SK-N-SH (cell line): ENCODE measurements around the gene ANKFN1. TPM values are rescaled to one million over a fixed set of nuclear protein-coding genes. Genes with fewer than 3 reads are reported as not detected.

ENCODE experiments used
- CTCF ChIA-PET: fragments of 300-600, 350-600 bp; formaldehyde crosslinking; extraction: SDS; loops from one replicate; lab custom pipeline; 2021; lab: Yijun Ruan, JAX
- POLR2A ChIA-PET: fragments of 350-600 bp; sonication (Branson Sonifier 250); formaldehyde crosslinking; extraction: SDS; loops from one replicate; lab custom pipeline; 2020; ENCODE audit warnings: antibody characterized with exemption, inconsistent platforms; lab: Yijun Ruan, JAX
- DNase-seq: peaks from one replicate; pipeline ENCODE4 v3.0.0; 2012
- H2AFZ ChIP-seq: fragments of 200-600 bp; sonication (generic); 2 replicates; pipeline ENCODE4 v1.8.1; 2016; ENCODE audit warnings: antibody characterized with exemption, mild to moderate bottlenecking, low read depth
- H3F3A ChIP-seq: fragments of 200-600 bp; sonication (generic); replicated peaks from 2 replicates; pipeline ENCODE3; 2016; ENCODE audit warnings: antibody characterized with exemption, mild to moderate bottlenecking; ENCODE audit not compliant: insufficient read depth
- H3K27ac ChIP-seq, 2 experiments: fragments of 200-500 bp in 1 of 2; fragments of 200-600 bp in 1 of 2; sonication (Bioruptor generic) in 1 of 2; sonication (generic), shearing (Covaris generic) in 1 of 2; 2 replicates each; pipeline versions ENCODE4 v1.5.1 to v1.6.1; 2014 to 2016; ENCODE audit warnings: low read depth in 2 of 2, inconsistent platforms in 1 of 2, low read length in 1 of 2, mild to moderate bottlenecking in 1 of 2, mixed read lengths in 1 of 2
- H3K27me3 ChIP-seq: fragments of 200-600 bp; sonication (generic), shearing (Covaris generic); 2 replicates; pipeline ENCODE4 v1.6.1; 2016; ENCODE audit warnings: mixed run types; ENCODE audit not compliant: insufficient read depth
- H3K36me3 ChIP-seq, 2 experiments: fragments of 200-500 bp in 1 of 2; fragments of 200-600 bp in 1 of 2; sonication (Bioruptor generic) in 1 of 2; sonication (generic) in 1 of 2; replicated peaks in 1 of 2; 2 replicates each; pipeline versions ENCODE3 to v1.5.1; 2014 to 2016; ENCODE audit warnings: low read length in 1 of 2, mild to moderate bottlenecking in 1 of 2; ENCODE audit not compliant: insufficient read depth in 2 of 2, control insufficient read depth in 1 of 2
- H3K4me1 ChIP-seq, 2 experiments: fragments of 200-500 bp in 1 of 2; fragments of 200-600 bp in 1 of 2; sonication (Bioruptor generic) in 1 of 2; sonication (generic), shearing (Covaris generic) in 1 of 2; 2 replicates each; pipeline versions ENCODE4 v1.5.1 to v1.6.1; 2014 to 2016; ENCODE audit warnings: low read depth in 1 of 2, low read length in 1 of 2, mixed run types in 1 of 2; ENCODE audit not compliant: insufficient read depth in 2 of 2, control insufficient read depth in 1 of 2
- H3K4me2 ChIP-seq: fragments of 200-600 bp; sonication (generic), shearing (Covaris generic); 2 replicates; pipeline ENCODE4 v1.6.1; 2017; ENCODE audit warnings: mixed run types
- H3K4me3 ChIP-seq, 2 experiments: fragments of 200-500 bp in 1 of 2; fragments of 200-600 bp in 1 of 2; sonication (Bioruptor generic) in 1 of 2; sonication (generic), shearing (Covaris generic) in 1 of 2; 2 replicates each; pipeline versions ENCODE4 v1.5.1 to v1.8.1; 2014 to 2016; ENCODE audit warnings: low read depth in 2 of 2, inconsistent platforms in 1 of 2, low read length in 1 of 2, mild to moderate bottlenecking in 1 of 2, mixed read lengths in 1 of 2, moderate library complexity in 1 of 2
- H3K79me2 ChIP-seq: fragments of 200-600 bp; sonication (generic); 2 replicates; pipeline ENCODE4 v1.8.1; 2017; ENCODE audit warnings: mild to moderate bottlenecking; ENCODE audit not compliant: insufficient read depth
- H3K9ac ChIP-seq: fragments of 200-600 bp; sonication (generic); 2 replicates; pipeline ENCODE4 v1.6.1; 2017; ENCODE audit warnings: mixed run types
- H3K9me2 ChIP-seq: fragments of 200-600 bp; sonication (generic); 2 replicates; pipeline ENCODE4 v1.6.1; 2017; ENCODE audit warnings: mixed run types
- H3K9me3 ChIP-seq: fragments of 200-600 bp; sonication (generic); 2 replicates; pipeline ENCODE4 v1.6.1; 2017; ENCODE audit warnings: mixed run types, mild to moderate bottlenecking, moderate library complexity
- H4K20me1 ChIP-seq: fragments of 200-600 bp; sonication (generic); 2 replicates; pipeline ENCODE4 v1.6.1; 2017; ENCODE audit warnings: mild to moderate bottlenecking, mixed run types; ENCODE audit not compliant: insufficient read depth
- CHD2 ChIP-seq: fragments of 150-350 bp; IDR thresholded peaks from 2 replicates; pipeline ENCODE4 v1.6.1; 2018; ENCODE audit warnings: low read length; ENCODE audit not compliant: partially characterized antibody
- EP300 ChIP-seq, 2 experiments: IDR thresholded peaks; 2 replicates each; pipeline versions ENCODE4 v1.4.0 to v1.6.1; 2012; ENCODE audit warnings: borderline replicate concordance in 1 of 2, low read depth in 1 of 2, low read length in 1 of 2
- EZH2phosphoT487 ChIP-seq: fragments of 200-600 bp; sonication (generic); IDR thresholded peaks from 2 replicates; pipeline ENCODE4 v1.6.1; 2017; ENCODE audit warnings: low read depth, mixed run types, mild to moderate bottlenecking, antibody characterized with exemption, moderate library complexity, borderline replicate concordance
- FOSL2 ChIP-seq: IDR thresholded peaks from 2 replicates; pipeline ENCODE4 v1.4.0; 2012; ENCODE audit warnings: low read depth, mild to moderate bottlenecking, moderate library complexity, borderline replicate concordance
- FOXJ3 ChIP-seq: sonication (generic); formaldehyde crosslinking; IDR thresholded peaks from 2 replicates; pipeline ENCODE4 v1.5.1; 2020; ENCODE audit warnings: mild to moderate bottlenecking, missing genetic modification reagents
- MXI1 ChIP-seq: IDR thresholded peaks from 2 replicates; pipeline ENCODE4 v1.6.1; 2012; ENCODE audit warnings: mild to moderate bottlenecking, low read depth, low read length, improper control_type of control experiment
- NFIC ChIP-seq: IDR thresholded peaks from 2 replicates; pipeline ENCODE4 v1.4.0; 2012; ENCODE audit warnings: borderline replicate concordance
- PBX3 ChIP-seq: IDR thresholded peaks from 2 replicates; pipeline ENCODE4; 2012
- POLR2AphosphoS5 ChIP-seq: IDR thresholded peaks from 2 replicates; pipeline ENCODE4 v1.6.1; 2012; ENCODE audit warnings: low read depth, low read length
- RAD21 ChIP-seq: IDR thresholded peaks from 2 replicates; pipeline ENCODE4 v1.6.1; 2012; ENCODE audit warnings: mild to moderate bottlenecking, low read length
- REST ChIP-seq: IDR thresholded peaks from 2 replicates; pipeline ENCODE4 v1.6.1; 2012; ENCODE audit warnings: mild to moderate bottlenecking, low read depth, low read length, moderate library complexity
- SIN3A ChIP-seq: IDR thresholded peaks from 2 replicates; pipeline ENCODE4 v1.6.1; 2012; ENCODE audit warnings: low read depth, mild to moderate bottlenecking, low read length, moderate library complexity, borderline replicate concordance
- SMC3 ChIP-seq: IDR thresholded peaks from 2 replicates; pipeline ENCODE4 v1.6.1; 2012; ENCODE audit warnings: low read depth, low read length, improper control_type of control experiment
- TAF1 ChIP-seq: IDR thresholded peaks from 2 replicates; pipeline ENCODE4 v1.6.1; 2012; ENCODE audit warnings: low read depth, mild to moderate bottlenecking, low read length, moderate library complexity, borderline replicate concordance
- YY1 ChIP-seq: IDR thresholded peaks from 2 replicates; pipeline ENCODE4 v1.4.0; 2012; ENCODE audit warnings: low read depth, mild to moderate bottlenecking
- ZBTB33 ChIP-seq: IDR thresholded peaks from 2 replicates; pipeline ENCODE4 v1.4.0; 2012; ENCODE audit warnings: low read depth, borderline replicate concordance
- WGBS: methylation state at CpG from one replicate; pipeline ENCODE4 v1.1.6; 2017; ENCODE audit warnings: low lambda C conversion rate; 5-methylcytosine and 5-hydroxymethylcytosine counted together
- polyA plus RNA-seq, 3 experiments: library from polyadenylated mRNA; depleted of rRNA; stranded (reverse); fragments of >200 nt; gene quantifications; 2 replicates each; pipeline ENCODE4 v1.2.3, GENCODE V29; 2012
- TF ChIP-seq, protein P1 (sequence below): fragments of 150-350 bp; IDR thresholded peaks from 2 replicates; pipeline ENCODE4 v1.6.1; 2017; ENCODE audit warnings: antibody characterized with exemption, low read length, low read depth, borderline replicate concordance

ANKFN1 gene
- polyA plus RNA-seq, 1 of the 3 experiments (the other 2 are of a cell fraction) = 0.07 TPM

- no peak for TF ChIP-seq CHD2
- TF ChIP-seq RAD21 = no peak
Observed at GRCh38 chr17:56292578-56292977, 139.3 kb downstream of the ANKFN1 start (continued).

GRCh38 chr17:56297184-56297583 lies 143.9 kb downstream of the ANKFN1 start:
- H3K27ac ChIP-seq = peak overlapping the region in 1 of 2 experiments; percentile 6; a peak in 2 of 4 replicates
- no peak for DNase-seq
- peaks cover 12% of the 10 kb centered on the region for H3F3A ChIP-seq
- 0 out of 4 replicates have a peak overlapping the region, but pooled peaks of 1 of the 2 experiments have one; percentile 6 for H3K4me3 ChIP-seq
- no peak for TF ChIP-seq NFIC
- 0 out of 4 replicates have a peak, but pooled peaks of 1 of the 2 experiments have one; percentile 24 for TF ChIP-seq EP300 (IDR thresholded peaks at IDR 0.05; ENCODE audit: borderline replicate concordance in 1 of 2, low read depth in 1 of 2, low read length in 1 of 2)
- H3K36me3 ChIP-seq = no peaks in the 10 kb centered on the region
- peak overlapping the region; percentile 56 for H3K4me2 ChIP-seq
- no peaks in the 10 kb centered on the region for H4K20me1 ChIP-seq
- no peaks in the 10 kb centered on the region for H3K9me2 ChIP-seq
- no peaks in the 10 kb centered on the region for H3K79me2 ChIP-seq
- H3K9ac ChIP-seq = peak overlapping the region; percentile 12; the same call in 1 of the 2 replicates
- H2AFZ ChIP-seq = peak overlapping the region; percentile 50; the same call in 1 of the 2 replicates
- peaks cover 0 to 11% of the 10 kb centered on the region in 2 experiments; a peak in 2 of 4 replicates for H3K4me1 ChIP-seq
- H3K9me3 ChIP-seq = no peaks in the 10 kb centered on the region
- POLR2A ChIA-PET = no interaction called here
- H3K27me3 ChIP-seq = no peaks in the 10 kb centered on the region
- CTCF ChIA-PET = interaction anchor here (2.1 kb wide), 1 partner anchor 22 kb away, joined by 7 read pairs; no protein-coding TSS in a partner anchor
- WGBS = 16% methylated on average over 7 of the region's 7 CpGs

DNA sequence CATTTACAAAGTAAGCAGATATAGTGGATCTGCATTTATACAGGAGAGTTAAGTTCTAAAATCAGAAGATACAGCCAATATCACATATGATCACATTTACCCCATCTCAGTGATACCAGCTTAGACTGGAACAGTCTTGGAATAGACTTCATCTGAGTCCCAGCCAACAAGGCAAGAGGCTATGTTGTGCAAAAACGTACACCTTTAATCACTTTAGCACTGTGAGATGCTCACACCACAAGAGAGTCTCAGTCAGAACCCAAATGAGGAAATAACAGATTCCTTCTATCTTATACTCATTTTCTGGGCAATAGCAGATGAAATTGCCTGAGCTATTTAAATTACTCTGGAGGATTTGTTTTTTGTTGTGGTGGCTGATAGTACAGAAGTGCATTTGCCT lies 145.6 kb downstream of the ANKFN1 start:
- Histone ChIP-seq H3K4me3 (no peak overlapping the region), H3F3A (no peaks in the 10 kb centered on the region), H3K4me1 (peaks cover 0 to 4% of the 10 kb centered on the region in 2 experiments; a peak in 1 of 4 replicates), H4K20me1 (no peaks in the 10 kb centered on the region), H3K9ac (no peak overlapping the region), H3K79me2 (no peaks in the 10 kb centered on the region), H3K27ac (no peak overlapping the region), H3K9me2 (no peaks in the 10 kb centered on the region), H2AFZ (no peak overlapping the region), H3K9me3 (no peaks in the 10 kb centered on the region), H3K4me2 (no peak overlapping the region), H3K27me3 (no peaks in the 10 kb centered on the region), H3K36me3 (no peaks in the 10 kb centered on the region)
- no peak for DNase-seq
- 41% methylated on average over 1 of the region's 1 CpG for WGBS
- CTCF ChIA-PET = no interaction called here
- POLR2A ChIA-PET = no interaction called here
- no peak for TF ChIP-seq TAF1
- no peak for TF ChIP-seq SIN3A
- TF ChIP-seq, protein P1, sequence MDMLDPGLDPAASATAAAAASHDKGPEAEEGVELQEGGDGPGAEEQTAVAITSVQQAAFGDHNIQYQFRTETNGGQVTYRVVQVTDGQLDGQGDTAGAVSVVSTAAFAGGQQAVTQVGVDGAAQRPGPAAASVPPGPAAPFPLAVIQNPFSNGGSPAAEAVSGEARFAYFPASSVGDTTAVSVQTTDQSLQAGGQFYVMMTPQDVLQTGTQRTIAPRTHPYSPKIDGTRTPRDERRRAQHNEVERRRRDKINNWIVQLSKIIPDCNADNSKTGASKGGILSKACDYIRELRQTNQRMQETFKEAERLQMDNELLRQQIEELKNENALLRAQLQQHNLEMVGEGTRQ = no peak
- TF ChIP-seq EP300 (IDR thresholded peaks at IDR 0.05; ENCODE audit: borderline replicate concordance in 1 of 2, low read depth in 1 of 2, low read length in 1 of 2) = no peak
- no peak for TF ChIP-seq SMC3
- no peak for TF ChIP-seq MXI1
- no peak for TF ChIP-seq EZH2phosphoT487
- no peak for TF ChIP-seq FOXJ3
- no peak for TF ChIP-seq POLR2AphosphoS5
- no peak for TF ChIP-seq FOSL2
- TF ChIP-seq REST = no peak
- no peak for TF ChIP-seq CHD2
- TF ChIP-seq ZBTB33 = no peak
- no peak for TF ChIP-seq YY1
- TF ChIP-seq PBX3 = no peak
